ENCODE data around the gene UCMA. TPM values are rescaled to one million over a fixed set of nuclear protein-coding genes. Genes with fewer than 3 reads are reported as not detected.
"Not testable (repeated sequence)": the region's sequence is repeated elsewhere in the genome, so short reads cannot be mapped to it uniquely, and the experiment has no call there.

UCMA gene
- total RNA-seq, 4 donors from 2014 or later = not detected

DNA sequence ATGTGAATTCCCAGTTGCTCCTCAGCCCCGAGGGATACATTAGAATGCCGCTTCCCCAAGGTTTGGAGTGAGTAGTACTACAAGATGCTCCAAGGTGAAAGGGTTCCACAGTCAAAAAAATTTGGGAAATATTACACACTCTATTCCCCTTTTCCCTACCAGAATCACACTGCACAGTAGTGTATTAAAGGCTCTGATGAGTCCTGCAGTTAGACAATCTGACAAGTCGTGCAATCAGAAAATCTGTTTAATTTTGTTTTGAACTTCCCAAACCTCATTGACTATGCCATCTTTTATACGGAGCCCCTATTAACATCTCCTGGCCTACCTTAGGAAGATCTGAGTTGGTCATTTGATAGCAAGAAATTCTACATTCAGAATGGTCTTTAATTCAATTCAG, 13.6 kb upstream of the UCMA start:
- no peak overlapping the region for H3K27ac ChIP-seq
- no peak overlapping the region for H3K4me3 ChIP-seq
- in situ Hi-C loops (cut with MboI; ENCODE audit: low pct_ligation_motif_present in 1 of 4, low pct_unique_long_range_greater_than_20kb in 1 of 4, low sequenced_read_pairs in 3 of 4) (no loop called here), intact Hi-C loops (cut with DNase I; ENCODE audit: low total_unique reads) (no loop called here)
- DNase-seq = no peak
- H3K4me1 ChIP-seq = no peaks in the 10 kb centered on the region
- TF ChIP-seq POLR2A (IDR thresholded peaks at IDR 0.05) = no peak
- TF ChIP-seq, protein P1, sequence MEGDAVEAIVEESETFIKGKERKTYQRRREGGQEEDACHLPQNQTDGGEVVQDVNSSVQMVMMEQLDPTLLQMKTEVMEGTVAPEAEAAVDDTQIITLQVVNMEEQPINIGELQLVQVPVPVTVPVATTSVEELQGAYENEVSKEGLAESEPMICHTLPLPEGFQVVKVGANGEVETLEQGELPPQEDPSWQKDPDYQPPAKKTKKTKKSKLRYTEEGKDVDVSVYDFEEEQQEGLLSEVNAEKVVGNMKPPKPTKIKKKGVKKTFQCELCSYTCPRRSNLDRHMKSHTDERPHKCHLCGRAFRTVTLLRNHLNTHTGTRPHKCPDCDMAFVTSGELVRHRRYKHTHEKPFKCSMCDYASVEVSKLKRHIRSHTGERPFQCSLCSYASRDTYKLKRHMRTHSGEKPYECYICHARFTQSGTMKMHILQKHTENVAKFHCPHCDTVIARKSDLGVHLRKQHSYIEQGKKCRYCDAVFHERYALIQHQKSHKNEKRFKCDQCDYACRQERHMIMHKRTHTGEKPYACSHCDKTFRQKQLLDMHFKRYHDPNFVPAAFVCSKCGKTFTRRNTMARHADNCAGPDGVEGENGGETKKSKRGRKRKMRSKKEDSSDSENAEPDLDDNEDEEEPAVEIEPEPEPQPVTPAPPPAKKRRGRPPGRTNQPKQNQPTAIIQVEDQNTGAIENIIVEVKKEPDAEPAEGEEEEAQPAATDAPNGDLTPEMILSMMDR (IDR thresholded peaks at IDR 0.05) = no peak
- TF ChIP-seq POLR2AphosphoS5 (IDR thresholded peaks at IDR 0.05) = no peak
- TF ChIP-seq EP300 (IDR thresholded peaks at IDR 0.05; ENCODE audit: low read depth) = no peak
- no peaks in the 10 kb centered on the region for H3K36me3 ChIP-seq
- H3K27me3 ChIP-seq = no peaks in the 10 kb centered on the region
- 92 to 94% methylated on average over 4 of the region's 4 CpGs for WGBS, 2 donors (ENCODE audit: low coverage in 1 of 2)
- H3K9me3 ChIP-seq = no peaks in the 10 kb centered on the region

DNA sequence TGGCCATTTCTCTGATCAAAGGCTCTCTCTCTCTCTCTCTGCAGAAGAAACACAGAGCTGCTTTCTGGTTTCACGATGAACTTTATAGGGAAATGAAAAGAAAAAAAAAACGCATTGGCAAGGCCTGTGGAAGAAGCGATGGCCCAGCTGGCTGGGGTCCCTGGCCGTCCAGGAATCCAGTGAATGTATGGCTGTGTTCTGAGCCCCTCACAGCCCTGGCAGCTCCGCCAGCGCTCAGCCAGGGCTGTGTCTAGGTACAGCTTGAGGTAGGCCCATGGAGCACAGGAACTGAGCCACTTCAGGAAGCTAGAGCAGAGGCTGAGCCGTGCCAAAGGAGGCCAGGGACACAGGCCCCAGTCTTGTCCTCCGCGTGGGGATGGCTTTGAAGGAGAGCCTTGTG, 13.1 kb upstream of the UCMA start:
- TF ChIP-seq POLR2AphosphoS5 (IDR thresholded peaks at IDR 0.05) (no peak), POLR2A (IDR thresholded peaks at IDR 0.05) (no peak), EP300 (IDR thresholded peaks at IDR 0.05; ENCODE audit: low read depth) (no peak)
- TF ChIP-seq, protein P1 (IDR thresholded peaks at IDR 0.05) = no peak
- in situ Hi-C loops (cut with MboI; ENCODE audit: low pct_ligation_motif_present in 1 of 4, low pct_unique_long_range_greater_than_20kb in 1 of 4, low sequenced_read_pairs in 3 of 4) = no loop called here

DNA sequence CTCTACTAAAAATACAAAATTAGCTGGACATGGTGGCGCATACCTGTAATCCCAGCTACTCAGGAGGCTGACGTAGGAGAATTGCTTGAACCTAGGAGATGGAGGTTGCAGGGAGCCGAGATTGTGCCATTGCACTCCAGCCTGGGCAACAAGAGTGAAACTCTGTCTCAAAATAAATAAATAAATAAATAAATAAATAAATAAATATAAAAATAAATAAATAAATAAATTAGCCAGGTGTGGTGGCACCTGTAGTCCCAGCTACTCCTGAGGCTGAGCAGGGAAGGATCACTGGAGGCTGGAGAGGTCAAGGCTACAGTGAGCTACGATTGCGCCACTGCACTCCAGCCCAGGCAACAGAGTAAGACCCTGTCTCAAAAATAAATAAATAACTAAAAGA, 8.1 kb upstream of the UCMA start:
- H3K27ac ChIP-seq; H3K4me3 ChIP-seq; H3K9me3 ChIP-seq; H3K4me1 ChIP-seq; H3K27me3 ChIP-seq; DNase-seq; in situ Hi-C loops (cut with MboI; ENCODE audit: low pct_ligation_motif_present in 1 of 4, low pct_unique_long_range_greater_than_20kb in 1 of 4, low sequenced_read_pairs in 3 of 4); intact Hi-C loops (cut with DNase I; ENCODE audit: low total_unique reads); H3K36me3 ChIP-seq: not testable (repeated sequence)
- WGBS, 2 donors (ENCODE audit: low coverage in 1 of 2) = 91 to 94% methylated on average over 4 to 5 of the region's 5 CpGs

More for the DNA sequence above, 13.1 kb upstream of the UCMA start:
- H3K9me3 ChIP-seq = no peaks in the 10 kb centered on the region
- no peaks in the 10 kb centered on the region for H3K27me3 ChIP-seq
- H3K27ac ChIP-seq = no peak overlapping the region
- intact Hi-C loops (cut with DNase I; ENCODE audit: low total_unique reads) = no loop called here
- WGBS, 2 donors (ENCODE audit: low coverage in 1 of 2) = 78% methylated on average over 9 of the region's 9 CpGs; no CpG with 5 or more reads in 1 of the 2 donors
- DNase-seq = no peak
- no peaks in the 10 kb centered on the region for H3K4me1 ChIP-seq
- H3K4me3 ChIP-seq = no peak overlapping the region
- no peaks in the 10 kb centered on the region for H3K36me3 ChIP-seq

DNA sequence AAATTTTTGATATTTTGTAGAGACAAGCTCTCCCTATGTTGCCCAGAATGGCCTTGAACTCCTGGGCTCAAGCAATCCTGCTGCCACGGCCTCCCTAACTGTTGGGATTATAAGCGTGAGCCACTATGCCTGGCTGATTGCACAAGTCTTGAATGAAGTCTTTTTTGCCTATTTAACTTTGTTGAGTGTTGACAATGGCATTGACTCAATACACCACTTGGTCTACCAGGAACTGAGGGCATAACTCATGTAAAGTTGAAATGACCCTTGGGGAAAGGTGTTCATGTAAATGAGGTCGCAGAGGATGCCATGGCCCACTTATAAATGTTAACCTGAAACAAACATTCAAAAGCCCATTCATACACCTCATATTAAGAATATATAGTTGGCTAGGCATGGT, 7.4 kb upstream of the UCMA start:
- no peak overlapping the region for H3K4me3 ChIP-seq
- H3K36me3 ChIP-seq = no peaks in the 10 kb centered on the region
- H3K27ac ChIP-seq = no peak overlapping the region
- intact Hi-C loops (cut with DNase I; ENCODE audit: low total_unique reads) (no loop called here), in situ Hi-C loops (cut with MboI; ENCODE audit: low pct_ligation_motif_present in 1 of 4, low pct_unique_long_range_greater_than_20kb in 1 of 4, low sequenced_read_pairs in 3 of 4) (no loop called here)
- no peaks in the 10 kb centered on the region for H3K27me3 ChIP-seq
- H3K9me3 ChIP-seq = no peaks in the 10 kb centered on the region
- H3K4me1 ChIP-seq = no peaks in the 10 kb centered on the region
- TF ChIP-seq EP300 (IDR thresholded peaks at IDR 0.05; ENCODE audit: low read depth) (no peak), POLR2A (IDR thresholded peaks at IDR 0.05) (no peak), POLR2AphosphoS5 (IDR thresholded peaks at IDR 0.05) (no peak)
- TF ChIP-seq, protein P1 (IDR thresholded peaks at IDR 0.05) = no peak
- no peak for DNase-seq
- 77% methylated on average over 3 of the region's 3 CpGs; no CpG with 5 or more reads in 1 of the 2 donors for WGBS, 2 donors (ENCODE audit: low coverage in 1 of 2)

DNA sequence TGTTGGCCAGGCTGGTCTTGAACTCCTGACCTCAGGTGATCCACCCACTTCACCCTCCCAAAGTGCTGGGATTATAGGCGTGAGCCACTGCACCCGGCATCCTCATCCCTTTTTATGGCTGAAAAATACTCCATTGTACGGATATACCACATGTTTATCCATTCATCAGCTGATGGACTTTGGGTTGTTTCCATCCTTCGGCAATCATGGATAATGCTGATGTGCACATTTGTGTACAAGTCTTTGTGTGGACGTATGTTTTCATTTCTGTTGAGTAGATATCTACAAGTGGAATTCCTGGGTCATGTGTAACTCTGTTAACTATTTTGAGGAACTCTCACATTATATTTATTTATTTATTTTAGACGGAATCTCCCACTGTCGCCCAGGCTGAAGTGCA, 5.7 kb upstream of the UCMA start:
- Histone ChIP-seq H3K4me3 (no peak overlapping the region), H3K9me3 (no peaks in the 10 kb centered on the region), H3K27ac (no peak overlapping the region), H3K4me1 (no peaks in the 10 kb centered on the region), H3K27me3 (no peaks in the 10 kb centered on the region), H3K36me3 (no peaks in the 10 kb centered on the region)
- intact Hi-C loops (cut with DNase I; ENCODE audit: low total_unique reads) (no loop called here), in situ Hi-C loops (cut with MboI; ENCODE audit: low pct_ligation_motif_present in 1 of 4, low pct_unique_long_range_greater_than_20kb in 1 of 4, low sequenced_read_pairs in 3 of 4) (no loop called here)
- TF ChIP-seq, protein P1 (IDR thresholded peaks at IDR 0.05) = no peak
- TF ChIP-seq EP300 (IDR thresholded peaks at IDR 0.05; ENCODE audit: low read depth) (no peak), POLR2AphosphoS5 (IDR thresholded peaks at IDR 0.05) (no peak), POLR2A (IDR thresholded peaks at IDR 0.05) (no peak)
- DNase-seq = no peak
- WGBS, 2 donors (ENCODE audit: low coverage in 1 of 2) = 84% methylated on average over 7 of the region's 7 CpGs; no CpG with 5 or more reads in 1 of the 2 donors
